ENCODE results near the gene SPTB. TPM values are rescaled to one million over a fixed set of nuclear protein-coding genes. Genes with fewer than 3 reads are reported as not detected.

The SPTB gene
- total RNA-seq, 4 donors from 2014 or later = 123 to 554 (median 266) TPM

GRCh38 chr14:64823305-64823861 is 56.3 kb downstream of the SPTB start:
- intact Hi-C loops (cut with DNase I; ENCODE audit: low total_unique reads) = loop anchor here (5.0 kb wide), 1 partner anchor 69 kb away; no protein-coding TSS in a partner anchor
- Histone ChIP-seq H3K27ac (peak overlapping the region; percentile 93 to 98 (median 96)), H3K36me3 (peaks cover 0 to 12% of the 10 kb centered on the region in 2 donors), H3K27me3 (no peaks in the 10 kb centered on the region), H3K9me3 (no peaks in the 10 kb centered on the region), H3K4me3 (peak overlapping the region in 2 of 4 donors; percentile 23 to 39), H3K4me1 (peaks cover 60 to 62% of the 10 kb centered on the region in 2 donors)
- in situ Hi-C loops (cut with MboI; ENCODE audit: low sequenced_read_pairs in 4 of 4) = loop anchor here in 3 of 4 donors (5.0 to 10.0 kb wide), 2 partner anchors 69 to 161 kb away; partner anchors contain the start of gene FNTB (in 1 of the 3)
- TF ChIP-seq CTCF (IDR thresholded peaks at IDR 0.05 in 4 of 5, conservative IDR thresholded peaks at IDR 0.05 in 1 of 5) (peak; percentile 83 to 92 (median 89)), POLR2A (IDR thresholded peaks at IDR 0.05) (peak in 1 of 2 donors; percentile 12)
- ATAC-seq = peak in 1 of 2 donors; percentile 25
- peak; percentile 71 to 81 for DNase-seq

- Histone ChIP-seq H3K27ac (peak overlapping the region; percentile 37 to 98 (median 95)), H3K4me3 (no peak overlapping the region), H3K36me3 (peaks cover 0 to 12% of the 10 kb centered on the region in 2 donors), H3K27me3 (no peaks in the 10 kb centered on the region), H3K4me1 (peaks cover 42 to 46% of the 10 kb centered on the region in 2 donors), H3K9me3 (no peaks in the 10 kb centered on the region)
- TF ChIP-seq POLR2A (IDR thresholded peaks at IDR 0.05) (no peak), CTCF (IDR thresholded peaks at IDR 0.05 in 4 of 5, conservative IDR thresholded peaks at IDR 0.05 in 1 of 5) (no peak)
- no peak for ATAC-seq
- DNase-seq = no peak
- in situ Hi-C loops (cut with MboI; ENCODE audit: low sequenced_read_pairs in 4 of 4) = loop anchor here in 3 of 4 donors (5.0 to 10.0 kb wide), 2 partner anchors 71 to 163 kb away; partner anchors contain the start of gene FNTB (in 1 of the 3)
- intact Hi-C loops (cut with DNase I; ENCODE audit: low total_unique reads) = loop anchor here (5.0 kb wide), 1 partner anchor 71 kb away; no protein-coding TSS in a partner anchor
These were observed 58.1 kb downstream of the SPTB start for GRCh38 chr14:64821651-64822050.

- Histone ChIP-seq H3K4me1 (peaks cover 14 to 15% of the 10 kb centered on the region in 2 donors), H3K4me3 (no peak overlapping the region), H3K27me3 (no peaks in the 10 kb centered on the region), H3K27ac (peak overlapping the region in 1 of 4 donors; percentile 93), H3K9me3 (no peaks in the 10 kb centered on the region), H3K36me3 (peaks cover 0 to 12% of the 10 kb centered on the region in 2 donors)
- ATAC-seq (no peak), DNase-seq (no peak)
- TF ChIP-seq POLR2A (IDR thresholded peaks at IDR 0.05) = no peak
- no peak for TF ChIP-seq CTCF (IDR thresholded peaks at IDR 0.05 in 4 of 5, conservative IDR thresholded peaks at IDR 0.05 in 1 of 5)
- intact Hi-C loops (cut with DNase I; ENCODE audit: low total_unique reads) = no loop called here
- in situ Hi-C loops (cut with MboI; ENCODE audit: low sequenced_read_pairs in 4 of 4) = loop anchor here in 1 of 4 donors (5.0 kb wide), 1 partner anchor 74 kb away; no protein-coding TSS in a partner anchor
These were observed 61.6 kb downstream of the SPTB start for GRCh38 chr14:64818151-64818550.

DNA sequence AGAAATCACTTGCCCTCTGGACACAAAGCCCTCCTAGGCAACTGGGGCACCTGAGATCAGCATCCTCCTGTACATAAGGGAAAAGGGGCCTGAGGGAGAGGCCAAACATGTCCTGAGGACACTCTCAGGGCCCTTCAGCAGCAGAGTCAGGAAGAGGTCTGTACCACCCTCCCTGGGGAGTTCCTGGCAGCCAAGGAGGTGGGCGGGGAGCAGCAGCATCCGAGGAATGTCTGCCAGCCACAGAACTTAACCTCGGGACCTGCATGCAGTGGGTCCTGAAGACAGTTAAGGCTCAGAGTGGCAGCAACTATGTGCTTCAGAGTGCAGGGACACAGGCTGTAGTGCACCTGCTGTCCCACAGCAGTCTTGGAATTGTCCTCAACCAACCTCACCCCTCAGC is 62.1 kb downstream of the SPTB start:
- TF ChIP-seq CTCF (IDR thresholded peaks at IDR 0.05 in 4 of 5, conservative IDR thresholded peaks at IDR 0.05 in 1 of 5) (no peak), POLR2A (IDR thresholded peaks at IDR 0.05) (no peak)
- intact Hi-C loops (cut with DNase I; ENCODE audit: low total_unique reads) (no loop called here), in situ Hi-C loops (cut with MboI; ENCODE audit: low sequenced_read_pairs in 4 of 4) (loop anchor here in 1 of 4 donors (5.0 kb wide), 1 partner anchor 75 kb away; no protein-coding TSS in a partner anchor)
- peaks cover 0 to 12% of the 10 kb centered on the region in 2 donors for H3K36me3 ChIP-seq
- no peak overlapping the region for H3K4me3 ChIP-seq
- ATAC-seq (no peak), DNase-seq (no peak)
- no peaks in the 10 kb centered on the region for H3K9me3 ChIP-seq
- H3K27ac ChIP-seq = peak overlapping the region in 1 of 4 donors; percentile 93
- no peaks in the 10 kb centered on the region for H3K27me3 ChIP-seq
- peaks cover 9 to 14% of the 10 kb centered on the region in 2 donors for H3K4me1 ChIP-seq
